Liver (tissue), 9 donors: ENCODE data around the gene SNUPN. TPM values are rescaled to one million over a fixed set of nuclear protein-coding genes. Genes with fewer than 3 reads are reported as not detected.
A peak's percentile ranks its signal among the peaks of the same experiment; 100 is the strongest.

Source experiments
- DNase-seq: peaks from one replicate; pipeline ENCODE4 v3.0.0-alpha.2; 2017; ENCODE audit warnings: low spot score
- H3K27ac ChIP-seq, 2 donors: one replicate each; pipeline ENCODE4 v1.7.0; 2013; ENCODE audit warnings: inconsistent platforms in 2 of 2, low read length in 2 of 2, control low read depth in 1 of 2, low read depth in 1 of 2, mild to moderate bottlenecking in 1 of 2
- H3K27me3 ChIP-seq, 4 donors: one replicate each; pipeline versions ENCODE4 v1.6.1 to v1.7.0; 2013; ENCODE audit warnings: low read length in 3 of 4, inconsistent platforms in 1 of 4, mild to moderate bottlenecking in 1 of 4, moderate library complexity in 1 of 4; ENCODE audit not compliant: control insufficient read depth in 4 of 4, insufficient read depth in 4 of 4
- H3K36me3 ChIP-seq, 4 donors: one replicate each; pipeline versions ENCODE4 v1.6.1 to v1.7.0; 2013; ENCODE audit warnings: low read length in 3 of 4, mild to moderate bottlenecking in 3 of 4, low read depth in 1 of 4, moderate library complexity in 1 of 4; ENCODE audit not compliant: control insufficient read depth in 4 of 4, insufficient read depth in 3 of 4
- H3K4me1 ChIP-seq, 4 donors: one replicate each; pipeline versions ENCODE4 v1.6.1 to v1.7.0; 2013; ENCODE audit warnings: low read length in 3 of 4, mild to moderate bottlenecking in 3 of 4, moderate library complexity in 1 of 4; ENCODE audit not compliant: control insufficient read depth in 4 of 4, insufficient read depth in 4 of 4
- H3K4me3 ChIP-seq, 3 donors: one replicate each; pipeline versions ENCODE4 v1.6.1 to v1.7.0; 2013; ENCODE audit warnings: low read length in 3 of 3, control low read depth in 1 of 3, low read depth in 1 of 3, mild to moderate bottlenecking in 1 of 3
- H3K9ac ChIP-seq, 2 donors: one replicate each; pipeline ENCODE4 v1.7.0; 2013; ENCODE audit warnings: low read length in 2 of 2, mild to moderate bottlenecking in 2 of 2, moderate library complexity in 2 of 2, control low read depth in 1 of 2, low read depth in 1 of 2
- H3K9me3 ChIP-seq, 4 donors: one replicate each; pipeline versions ENCODE4 v1.6.1 to v1.7.0; 2013; ENCODE audit warnings: low read length in 3 of 4; ENCODE audit not compliant: control insufficient read depth in 4 of 4
- CTCF ChIP-seq: fragments of 150-350 bp; IDR thresholded peaks from 2 replicates; pipeline ENCODE4 v1.5.1; 2017; ENCODE audit warnings: improper control_type of control experiment, low read depth, low read length; ENCODE audit not compliant: missing input control
- EGR1 ChIP-seq, 2 donors: IDR thresholded peaks; 2 replicates each; pipeline ENCODE4 v1.6.1; 2016 to 2018; ENCODE audit warnings: antibody characterized with exemption in 2 of 2, low read depth in 2 of 2
- FOXA1 ChIP-seq: IDR thresholded peaks from 2 replicates; pipeline ENCODE4 v1.6.1; 2016; ENCODE audit warnings: antibody characterized with exemption
- HNF4A ChIP-seq, 2 donors: conservative IDR thresholded peaks; 2 replicates each; pipeline ENCODE4 v1.6.1; 2016; ENCODE audit warnings: antibody characterized with exemption in 2 of 2, mild to moderate bottlenecking in 2 of 2
- RAD21 ChIP-seq, 2 donors: IDR thresholded peaks; 2 replicates each; pipeline ENCODE4 v1.6.1; 2016; ENCODE audit warnings: antibody characterized with exemption in 2 of 2, mild to moderate bottlenecking in 2 of 2
- RXRA ChIP-seq, 2 donors: IDR thresholded peaks; 2 replicates each; pipeline ENCODE4 v1.6.1; 2017 to 2018; ENCODE audit warnings: antibody characterized with exemption in 2 of 2, mild to moderate bottlenecking in 1 of 2
- SP1 ChIP-seq: IDR thresholded peaks from 2 replicates; pipeline ENCODE4 v1.6.1; 2018; ENCODE audit warnings: antibody characterized with exemption, mild to moderate bottlenecking
- TAF1 ChIP-seq: conservative IDR thresholded peaks from 2 replicates; pipeline ENCODE4 v1.6.1; 2016; ENCODE audit warnings: antibody characterized with exemption, mild to moderate bottlenecking
- YY1 ChIP-seq: IDR thresholded peaks from 2 replicates; pipeline ENCODE4 v1.6.1; 2016; ENCODE audit warnings: antibody characterized with exemption, mild to moderate bottlenecking
- WGBS: extraction: QIAGEN DNeasy Blood & Tissue Kit; methylation state at CpG from one replicate; pipeline ENCODE4 v1.1.7; 2013; 5-methylcytosine and 5-hydroxymethylcytosine counted together
- polyA plus RNA-seq, 2 donors: library from polyadenylated mRNA; stranded (reverse) in 1 of 2; unstranded in 1 of 2; fragments of 200-250 nt in 1 of 2; fragments of >200 nt in 1 of 2; fragmentation: Nextera tagmentation in 1 of 2; extraction: Ambion mirVana in 1 of 2; gene quantifications; one replicate each; pipeline versions ENCODE4 v1.2.1 to v1.2.3, GENCODE V29; 2013 to 2015
- total RNA-seq, 2 donors: library from RNA; depleted of rRNA; stranded (reverse); fragments of >200 nt; gene quantifications; one replicate each; pipeline ENCODE4 v1.2.3, GENCODE V29; 2014
- TF ChIP-seq, protein P1 (sequence below): IDR thresholded peaks from 2 replicates; pipeline ENCODE4 v1.6.1; 2016; ENCODE audit warnings: antibody characterized with exemption
- TF ChIP-seq, protein P2 (sequence below): IDR thresholded peaks from 2 replicates; pipeline ENCODE4 v1.6.1; 2016; ENCODE audit warnings: antibody characterized with exemption
- TF ChIP-seq, protein P3 (sequence below): IDR thresholded peaks from 2 replicates; pipeline ENCODE4 v1.6.1; 2016; ENCODE audit warnings: antibody characterized with exemption, mild to moderate bottlenecking
- donor health status: healthy.
- donor health status: healthy.
- donor health status: healthy.
- donor health status: healthy.
- donor health status: healthy.

The SNUPN gene
- total and polyA plus RNA-seq, 4 donors, result 7.8 to 13.2 (median 12.1) TPM

GRCh38 chr15:75648156-75649000 is 22.9 kb upstream of the SNUPN start:
- TF ChIP-seq RXRA (IDR thresholded peaks at IDR 0.05) (no peak), YY1 (peak; percentile 8), TAF1 (peak; percentile 44), RAD21 (IDR thresholded peaks at IDR 0.05) (no peak)
- peak; percentile 54 for DNase-seq
- peak overlapping the region; percentile 96 to 99 for H3K27ac ChIP-seq
- H3K9me3 ChIP-seq, result no peaks in the 10 kb centered on the region
- H3K4me3 ChIP-seq, result peak overlapping the region; percentile 81 to 91 (median 91)
- WGBS, result 5% methylated on average over 34 of the region's 34 CpGs
- H3K4me1 ChIP-seq, result peaks cover 20 to 56% (median 46%) of the 10 kb centered on the region in 4 donors
- H3K36me3 ChIP-seq, result peaks cover 0 to 3% (median 1%) of the 10 kb centered on the region in 4 donors
- H3K9ac ChIP-seq, result peak overlapping the region; percentile 55 to 61
- no peaks in the 10 kb centered on the region for H3K27me3 ChIP-seq

GRCh38 chr15:75647370-75648155 is 22.0 kb upstream of the SNUPN start, which contains the start of gene SNX33:
Gene SNX33, plus strand, starts transcription at chr15:75647912. Its CDS starts 1,191 bp downstream, at chr15:75649103.
- WGBS, result under 1% methylated on average over 76 of the region's 76 CpGs
- H3K4me1 ChIP-seq, result peaks cover 20 to 51% (median 44%) of the 10 kb centered on the region in 4 donors
- TF ChIP-seq CTCF (peak; percentile 28), HNF4A (conservative IDR thresholded peaks at IDR 0.05) (peak in 1 of 2 donors; percentile 18), RXRA (IDR thresholded peaks at IDR 0.05) (peak in 1 of 2 donors; percentile 9), YY1 (peak; percentile 22), SP1 (peak; percentile 28), RAD21 (IDR thresholded peaks at IDR 0.05) (peak in 1 of 2 donors; percentile 11), EGR1 (IDR thresholded peaks at IDR 0.05; ENCODE audit: low read depth in 2 of 2) (peak; percentile 47 to 80), FOXA1 (no peak)
- TF ChIP-seq, protein P1, sequence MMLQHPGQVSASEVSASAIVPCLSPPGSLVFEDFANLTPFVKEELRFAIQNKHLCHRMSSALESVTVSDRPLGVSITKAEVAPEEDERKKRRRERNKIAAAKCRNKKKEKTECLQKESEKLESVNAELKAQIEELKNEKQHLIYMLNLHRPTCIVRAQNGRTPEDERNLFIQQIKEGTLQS, result no peak
- TF ChIP-seq, protein P2, sequence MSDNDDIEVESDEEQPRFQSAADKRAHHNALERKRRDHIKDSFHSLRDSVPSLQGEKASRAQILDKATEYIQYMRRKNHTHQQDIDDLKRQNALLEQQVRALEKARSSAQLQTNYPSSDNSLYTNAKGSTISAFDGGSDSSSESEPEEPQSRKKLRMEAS, result peak; percentile 20
- TF ChIP-seq, protein P3, sequence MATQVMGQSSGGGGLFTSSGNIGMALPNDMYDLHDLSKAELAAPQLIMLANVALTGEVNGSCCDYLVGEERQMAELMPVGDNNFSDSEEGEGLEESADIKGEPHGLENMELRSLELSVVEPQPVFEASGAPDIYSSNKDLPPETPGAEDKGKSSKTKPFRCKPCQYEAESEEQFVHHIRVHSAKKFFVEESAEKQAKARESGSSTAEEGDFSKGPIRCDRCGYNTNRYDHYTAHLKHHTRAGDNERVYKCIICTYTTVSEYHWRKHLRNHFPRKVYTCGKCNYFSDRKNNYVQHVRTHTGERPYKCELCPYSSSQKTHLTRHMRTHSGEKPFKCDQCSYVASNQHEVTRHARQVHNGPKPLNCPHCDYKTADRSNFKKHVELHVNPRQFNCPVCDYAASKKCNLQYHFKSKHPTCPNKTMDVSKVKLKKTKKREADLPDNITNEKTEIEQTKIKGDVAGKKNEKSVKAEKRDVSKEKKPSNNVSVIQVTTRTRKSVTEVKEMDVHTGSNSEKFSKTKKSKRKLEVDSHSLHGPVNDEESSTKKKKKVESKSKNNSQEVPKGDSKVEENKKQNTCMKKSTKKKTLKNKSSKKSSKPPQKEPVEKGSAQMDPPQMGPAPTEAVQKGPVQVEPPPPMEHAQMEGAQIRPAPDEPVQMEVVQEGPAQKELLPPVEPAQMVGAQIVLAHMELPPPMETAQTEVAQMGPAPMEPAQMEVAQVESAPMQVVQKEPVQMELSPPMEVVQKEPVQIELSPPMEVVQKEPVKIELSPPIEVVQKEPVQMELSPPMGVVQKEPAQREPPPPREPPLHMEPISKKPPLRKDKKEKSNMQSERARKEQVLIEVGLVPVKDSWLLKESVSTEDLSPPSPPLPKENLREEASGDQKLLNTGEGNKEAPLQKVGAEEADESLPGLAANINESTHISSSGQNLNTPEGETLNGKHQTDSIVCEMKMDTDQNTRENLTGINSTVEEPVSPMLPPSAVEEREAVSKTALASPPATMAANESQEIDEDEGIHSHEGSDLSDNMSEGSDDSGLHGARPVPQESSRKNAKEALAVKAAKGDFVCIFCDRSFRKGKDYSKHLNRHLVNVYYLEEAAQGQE, result no peak

More at GRCh38 chr15:75647370-75648155, 22.0 kb upstream of the SNUPN start, which contains the start of gene SNX33:
- H3K4me3 ChIP-seq, result peak within 1 kb of the TSS; percentile 81 to 91 (median 91)
- DNase-seq, result peak; percentile 66
- peak within 1 kb of the TSS; percentile 96 to 99 for H3K27ac ChIP-seq
- H3K9me3 ChIP-seq, result no peaks in the 10 kb centered on the region
- H3K36me3 ChIP-seq, result peaks cover 0 to 3% (median 1%) of the 10 kb centered on the region in 4 donors
- no peaks in the 10 kb centered on the region for H3K27me3 ChIP-seq
- H3K9ac ChIP-seq, result peak within 1 kb of the TSS; percentile 55 to 70
